Effector memory CD8-positive, alpha-beta T cell (primary cell): Measurements from ENCODE around the gene ABHD17B.
"Not testable (repeated sequence)": the region's sequence is repeated elsewhere in the genome, so short reads cannot be mapped to it uniquely, and the experiment has no call there.

Experiments used
- ATAC-seq: fragments of 150-1000 bp; cut with Tn5 transposase; replicated peaks from 2 replicates; pipeline ENCODE4 v1.10.0; 2021; ENCODE audit warnings: mild to moderate bottlenecking, moderate library complexity
- DNase-seq, 3 experiments: peaks; one replicate each; pipeline ENCODE4 v3.0.0; 2021
- H3K27ac Mint-ChIP-seq, 2 donors: one replicate each; pipeline ENCODE4 v1.8.0; 2022; ENCODE audit warnings: mild to moderate bottlenecking in 2 of 2, mixed read lengths in 2 of 2, moderate library complexity in 2 of 2
- H3K27me3 Mint-ChIP-seq, 2 donors: one replicate each; pipeline ENCODE4 v1.8.0; 2022; ENCODE audit warnings: mixed read lengths in 2 of 2
- H3K36me3 Mint-ChIP-seq: one replicate; pipeline ENCODE4 v1.8.0; 2022; ENCODE audit warnings: mild to moderate bottlenecking, moderate library complexity, mixed read lengths; ENCODE audit not compliant: insufficient read depth
- H3K4me1 Mint-ChIP-seq, 2 donors: one replicate each; pipeline ENCODE4 v1.8.0; 2022; ENCODE audit warnings: low read depth in 2 of 2, mixed read lengths in 2 of 2
- H3K4me3 Mint-ChIP-seq, 2 donors: one replicate each; pipeline ENCODE4 v1.8.0; 2022; ENCODE audit warnings: mild to moderate bottlenecking in 2 of 2, mixed read lengths in 2 of 2, moderate library complexity in 2 of 2
- H3K9me3 Mint-ChIP-seq, 2 donors: one replicate each; pipeline ENCODE4 v1.8.0; 2022; ENCODE audit warnings: mixed read lengths in 2 of 2

The ABHD17B gene

GRCh38 chr9:71904076-71904475 is 6.9 kb downstream of the ABHD17B start:
- peaks cover 18 to 57% of the 10 kb centered on the region in 2 donors for H3K4me1 Mint-ChIP-seq
- H3K27me3 Mint-ChIP-seq = no peaks in the 10 kb centered on the region
- no peak for DNase-seq
- no peak for ATAC-seq
- no peaks in the 10 kb centered on the region for H3K9me3 Mint-ChIP-seq
- no peaks in the 10 kb centered on the region for H3K36me3 Mint-ChIP-seq
- H3K27ac Mint-ChIP-seq = no peak overlapping the region
- H3K4me3 Mint-ChIP-seq = no peak overlapping the region

- H3K27ac Mint-ChIP-seq = peak overlapping the region in 1 of 2 donors; percentile 63
- H3K9me3 Mint-ChIP-seq = no peaks in the 10 kb centered on the region
- no peak for DNase-seq
- H3K4me3 Mint-ChIP-seq = peak overlapping the region in 1 of 2 donors; percentile 32
- H3K36me3 Mint-ChIP-seq = no peaks in the 10 kb centered on the region
- H3K4me1 Mint-ChIP-seq = peaks cover 28 to 57% of the 10 kb centered on the region in 2 donors
- H3K27me3 Mint-ChIP-seq = no peaks in the 10 kb centered on the region
- no peak for ATAC-seq
Observed at GRCh38 chr9:71901695-71902597, 9.0 kb downstream of the ABHD17B start.

- not testable (repeated sequence) for DNase-seq, H3K36me3 Mint-ChIP-seq, H3K9me3 Mint-ChIP-seq, H3K27me3 Mint-ChIP-seq, ATAC-seq
- H3K4me1 Mint-ChIP-seq = peaks cover 41 to 75% of the 10 kb centered on the region in 2 donors
- peak overlapping the region; percentile 32 to 64 for H3K4me3 Mint-ChIP-seq
- H3K27ac Mint-ChIP-seq = peak overlapping the region; percentile 56 to 90
Observed at GRCh38 chr9:71898756-71899155, 12.2 kb downstream of the ABHD17B start.

- Mint-ChIP-seq H3K36me3 (no peaks in the 10 kb centered on the region), H3K4me3 (peak overlapping the region; percentile 32 to 64), H3K27ac (peak overlapping the region; percentile 90), H3K27me3 (no peaks in the 10 kb centered on the region), H3K4me1 (peaks cover 47 to 81% of the 10 kb centered on the region in 2 donors), H3K9me3 (no peaks in the 10 kb centered on the region)
- peak; percentile 87 for ATAC-seq
- peak in 1 of 3 experiments; percentile 21 for DNase-seq
Observed at GRCh38 chr9:71897577-71897976, 13.4 kb downstream of the ABHD17B start.

- Mint-ChIP-seq H3K4me1 (peaks cover 44 to 74% of the 10 kb centered on the region in 2 donors), H3K9me3 (no peaks in the 10 kb centered on the region), H3K27me3 (no peaks in the 10 kb centered on the region), H3K36me3 (no peaks in the 10 kb centered on the region), H3K4me3 (peak overlapping the region; percentile 32 to 64), H3K27ac (peak overlapping the region; percentile 76 to 90)
- DNase-seq (no peak), ATAC-seq (no peak)
Observed at GRCh38 chr9:71896761-71897160, 14.2 kb downstream of the ABHD17B start.

GRCh38 chr9:71895955-71896354 is 15.0 kb downstream of the ABHD17B start:
- no peak for DNase-seq
- H3K27ac Mint-ChIP-seq = peak overlapping the region in 1 of 2 donors; percentile 76
- no peaks in the 10 kb centered on the region for H3K27me3 Mint-ChIP-seq
- no peaks in the 10 kb centered on the region for H3K9me3 Mint-ChIP-seq
- peak; percentile 41 for ATAC-seq
- peak overlapping the region; percentile 27 to 32 for H3K4me3 Mint-ChIP-seq
- no peaks in the 10 kb centered on the region for H3K36me3 Mint-ChIP-seq
- peaks cover 42 to 75% of the 10 kb centered on the region in 2 donors for H3K4me1 Mint-ChIP-seq

- H3K4me1 Mint-ChIP-seq = peaks cover 38 to 67% of the 10 kb centered on the region in 2 donors
- ATAC-seq = no peak
- H3K4me3 Mint-ChIP-seq = peak overlapping the region; percentile 5 to 32
- H3K9me3 Mint-ChIP-seq = no peaks in the 10 kb centered on the region
- no peaks in the 10 kb centered on the region for H3K27me3 Mint-ChIP-seq
- DNase-seq = no peak
- H3K27ac Mint-ChIP-seq = peak overlapping the region in 1 of 2 donors; percentile 76
- no peaks in the 10 kb centered on the region for H3K36me3 Mint-ChIP-seq
Observed at GRCh38 chr9:71895117-71895516, 15.9 kb downstream of the ABHD17B start.

GRCh38 chr9:71891557-71892189 is 19.3 kb downstream of the ABHD17B start:
- Mint-ChIP-seq H3K9me3 (no peaks in the 10 kb centered on the region), H3K36me3 (no peaks in the 10 kb centered on the region), H3K4me1 (peaks cover 32 to 46% of the 10 kb centered on the region in 2 donors), H3K27me3 (no peaks in the 10 kb centered on the region), H3K27ac (peak overlapping the region in 1 of 2 donors; percentile 9), H3K4me3 (no peak overlapping the region)
- DNase-seq (no peak), ATAC-seq (no peak)

GRCh38 chr9:71890042-71890679 is 20.8 kb downstream of the ABHD17B start:
- Mint-ChIP-seq H3K4me3 (no peak overlapping the region), H3K27me3 (no peaks in the 10 kb centered on the region)
- ATAC-seq = no peak

GRCh38 chr9:71887362-71887761 is 23.6 kb downstream of the ABHD17B start:
- no peaks in the 10 kb centered on the region for H3K27me3 Mint-ChIP-seq
- H3K4me1 Mint-ChIP-seq = peaks cover 14 to 21% of the 10 kb centered on the region in 2 donors

More at GRCh38 chr9:71890042-71890679, 20.8 kb downstream of the ABHD17B start:
- Mint-ChIP-seq H3K4me1 (peaks cover 24 to 37% of the 10 kb centered on the region in 2 donors), H3K9me3 (no peaks in the 10 kb centered on the region), H3K27ac (no peak overlapping the region), H3K36me3 (no peaks in the 10 kb centered on the region)
- DNase-seq = no peak

GRCh38 chr9:71886541-71886940 is 24.5 kb downstream of the ABHD17B start:
- no peak for ATAC-seq
- DNase-seq = no peak
- Mint-ChIP-seq H3K9me3 (peaks cover 0 to 8% of the 10 kb centered on the region in 2 donors), H3K4me3 (no peak overlapping the region), H3K36me3 (peaks cover 3% of the 10 kb centered on the region), H3K27ac (peak overlapping the region in 1 of 2 donors; percentile 23), H3K4me1 (peaks cover 14 to 23% of the 10 kb centered on the region in 2 donors), H3K27me3 (no peaks in the 10 kb centered on the region)

More at GRCh38 chr9:71887362-71887761, 23.6 kb downstream of the ABHD17B start:
- Mint-ChIP-seq H3K4me3 (peak overlapping the region in 1 of 2 donors; percentile 47), H3K36me3 (peaks cover 2% of the 10 kb centered on the region), H3K27ac (peak overlapping the region in 1 of 2 donors; percentile 42), H3K9me3 (peaks cover 0 to 8% of the 10 kb centered on the region in 2 donors)
- ATAC-seq (no peak), DNase-seq (no peak)

GRCh38 chr9:71886015-71886414 is 25.0 kb downstream of the ABHD17B start:
- no peak overlapping the region for H3K4me3 Mint-ChIP-seq
- peaks cover 14 to 22% of the 10 kb centered on the region in 2 donors for H3K4me1 Mint-ChIP-seq
- H3K27ac Mint-ChIP-seq = peak overlapping the region in 1 of 2 donors; percentile 23
- H3K27me3 Mint-ChIP-seq = no peaks in the 10 kb centered on the region
- DNase-seq (no peak), ATAC-seq (no peak)
- H3K36me3 Mint-ChIP-seq = peaks cover 3% of the 10 kb centered on the region
- peaks cover 0 to 8% of the 10 kb centered on the region in 2 donors for H3K9me3 Mint-ChIP-seq

- peaks cover 3% of the 10 kb centered on the region for H3K36me3 Mint-ChIP-seq
- ATAC-seq (peak; percentile 24), DNase-seq (no peak)
- peaks cover 14 to 22% of the 10 kb centered on the region in 2 donors for H3K4me1 Mint-ChIP-seq
- H3K27me3 Mint-ChIP-seq = no peaks in the 10 kb centered on the region
- H3K4me3 Mint-ChIP-seq = no peak overlapping the region
- peaks cover 0 to 8% of the 10 kb centered on the region in 2 donors for H3K9me3 Mint-ChIP-seq
- H3K27ac Mint-ChIP-seq = no peak overlapping the region
Observed at GRCh38 chr9:71885467-71885866, 25.5 kb downstream of the ABHD17B start.
